ENCODE data around the gene BBX. TPM values are rescaled to one million over a fixed set of nuclear protein-coding genes. Genes with fewer than 3 reads are reported as not detected.
"Not testable (repeated sequence)": the region's sequence is repeated elsewhere in the genome, so short reads cannot be mapped to it uniquely, and the experiment has no call there.

The BBX gene
- polyA plus RNA-seq, 1 donor = 32.0 TPM

DNA sequence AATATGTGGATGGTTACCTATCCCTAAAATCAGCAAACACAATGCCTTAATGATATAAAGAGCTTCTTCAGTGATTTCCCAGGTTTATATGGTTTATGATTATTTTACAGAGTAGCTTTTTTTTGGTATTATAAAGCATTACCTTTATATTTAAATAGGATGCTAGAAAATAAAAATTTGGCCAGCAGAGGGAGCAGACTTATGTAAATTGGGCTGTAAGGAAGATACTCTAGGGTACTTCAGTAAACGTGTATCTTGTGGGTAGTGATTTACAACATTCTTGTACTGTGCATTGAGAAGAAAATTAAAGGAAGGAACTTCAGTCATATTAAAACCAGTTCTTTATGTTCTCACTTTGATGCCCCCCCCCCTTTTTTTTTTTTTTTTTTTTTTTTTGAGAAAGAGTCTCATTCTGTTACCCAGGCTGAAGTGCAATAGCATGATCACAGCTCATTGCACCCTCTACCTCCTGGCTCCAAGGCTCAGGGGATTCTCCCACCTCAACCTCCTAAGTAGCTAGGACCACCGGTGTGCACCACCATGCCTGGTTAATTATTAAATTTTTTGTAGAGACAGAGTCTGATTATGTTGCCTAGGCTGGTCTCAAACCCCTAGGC is 167.9 kb downstream of the BBX start:
- Histone ChIP-seq H3K36me3 (ENCODE audit: control insufficient read depth, insufficient read depth, low read length) (no peaks in the 10 kb centered on the region), H3K27me3 (ENCODE audit: control insufficient read depth, insufficient read depth, low read length) (no peaks in the 10 kb centered on the region), H3K4me3 (ENCODE audit: low read length) (no peak overlapping the region), H3K27ac (ENCODE audit: low read length) (no peak overlapping the region), H3K4me1 (ENCODE audit: control insufficient read depth, insufficient read depth, low read length) (no peaks in the 10 kb centered on the region), H3K9me3 (ENCODE audit: control insufficient read depth, low read depth, low read length) (no peaks in the 10 kb centered on the region)
- WGBS (ENCODE audit: insufficient coverage, low lambda C conversion rate) = no CpG with 5 or more reads among the region's 2 CpGs
- DNase-seq = peak in 1 of 2 donors; percentile 26

DNA sequence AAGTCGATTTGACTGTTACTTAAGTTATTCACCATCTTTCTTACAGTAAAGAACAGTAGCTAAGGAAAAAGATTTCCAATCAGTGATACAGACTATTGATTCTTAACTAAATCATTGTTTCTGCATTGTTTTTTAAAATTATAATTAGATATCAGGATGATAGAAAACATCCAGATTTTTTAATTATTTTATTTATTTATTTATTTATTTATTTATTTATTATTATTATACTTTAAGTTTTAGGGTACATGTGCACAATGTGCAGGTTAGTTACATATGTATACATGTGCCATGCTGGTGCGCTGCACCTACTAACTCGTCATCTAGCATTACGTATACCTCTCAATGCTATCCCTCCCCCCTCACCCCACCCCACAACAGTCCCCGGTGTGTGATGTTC is 169.2 kb downstream of the BBX start:
- not testable (repeated sequence) for DNase-seq; H3K36me3 ChIP-seq (ENCODE audit: control insufficient read depth, insufficient read depth, low read length); H3K27ac ChIP-seq (ENCODE audit: low read length); H3K9me3 ChIP-seq (ENCODE audit: control insufficient read depth, low read depth, low read length); H3K4me1 ChIP-seq (ENCODE audit: control insufficient read depth, insufficient read depth, low read length); H3K27me3 ChIP-seq (ENCODE audit: control insufficient read depth, insufficient read depth, low read length); H3K4me3 ChIP-seq (ENCODE audit: low read length)
- 91% methylated on average over 1 of the region's 5 CpGs for WGBS (ENCODE audit: insufficient coverage, low lambda C conversion rate)

DNA sequence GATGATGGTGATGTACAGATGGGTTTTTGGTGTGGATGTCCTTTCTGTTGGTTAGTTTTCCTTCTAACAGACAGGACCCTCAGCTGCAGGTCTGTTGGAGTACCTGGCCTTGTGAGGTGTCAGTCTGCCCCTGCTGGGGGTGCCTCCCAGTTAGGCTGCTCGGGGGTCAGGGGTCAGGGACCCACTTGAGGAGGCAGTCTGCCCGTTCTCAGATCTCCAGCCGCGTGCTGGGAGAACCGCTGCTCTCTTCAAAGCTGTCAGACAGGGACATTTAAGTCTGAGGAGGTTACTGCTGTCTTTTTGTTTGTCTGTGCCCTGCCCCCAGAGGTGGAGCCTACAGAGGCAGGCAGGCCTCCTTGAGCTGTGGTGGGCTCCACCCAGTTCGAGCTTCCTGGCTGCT is 174.6 kb downstream of the BBX start:
- H3K27me3 ChIP-seq (ENCODE audit: control insufficient read depth, insufficient read depth, low read length); H3K36me3 ChIP-seq (ENCODE audit: control insufficient read depth, insufficient read depth, low read length); DNase-seq; H3K4me1 ChIP-seq (ENCODE audit: control insufficient read depth, insufficient read depth, low read length); H3K9me3 ChIP-seq (ENCODE audit: control insufficient read depth, low read depth, low read length); H3K27ac ChIP-seq (ENCODE audit: low read length): not testable (repeated sequence)
- H3K4me3 ChIP-seq (ENCODE audit: low read length) = peak overlapping the region; percentile 31
- no CpG with 5 or more reads among the region's 6 CpGs for WGBS (ENCODE audit: insufficient coverage, low lambda C conversion rate)

DNA sequence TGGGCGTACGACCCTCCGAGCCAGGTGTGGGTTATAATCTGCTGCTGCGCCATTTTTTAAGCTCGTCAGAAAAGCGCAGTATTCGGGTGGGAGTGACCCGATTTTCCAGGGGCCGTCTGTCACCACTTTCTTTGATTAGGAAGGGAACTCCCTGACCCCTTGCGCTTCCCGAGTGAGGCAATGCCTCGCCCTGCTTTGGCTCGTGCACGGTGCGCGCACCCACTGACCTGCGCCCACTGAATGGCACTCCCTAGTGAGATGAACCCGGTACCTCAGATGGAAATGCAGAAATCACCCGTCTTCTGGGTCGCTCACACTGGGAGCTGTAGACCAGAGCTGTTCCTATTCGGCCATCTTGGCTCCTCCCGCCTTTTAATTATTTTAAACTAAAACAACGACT is 175.1 kb downstream of the BBX start:
- WGBS (ENCODE audit: insufficient coverage, low lambda C conversion rate) = 83% methylated on average over 1 of the region's 23 CpGs
- H3K27ac ChIP-seq (ENCODE audit: low read length) = peak overlapping the region; percentile 11
- not testable (repeated sequence) for H3K27me3 ChIP-seq (ENCODE audit: control insufficient read depth, insufficient read depth, low read length); H3K9me3 ChIP-seq (ENCODE audit: control insufficient read depth, low read depth, low read length); H3K4me1 ChIP-seq (ENCODE audit: control insufficient read depth, insufficient read depth, low read length); H3K36me3 ChIP-seq (ENCODE audit: control insufficient read depth, insufficient read depth, low read length)
- H3K4me3 ChIP-seq (ENCODE audit: low read length) = peak overlapping the region; percentile 31
- DNase-seq = peak in 1 of 2 donors; percentile 57

DNA sequence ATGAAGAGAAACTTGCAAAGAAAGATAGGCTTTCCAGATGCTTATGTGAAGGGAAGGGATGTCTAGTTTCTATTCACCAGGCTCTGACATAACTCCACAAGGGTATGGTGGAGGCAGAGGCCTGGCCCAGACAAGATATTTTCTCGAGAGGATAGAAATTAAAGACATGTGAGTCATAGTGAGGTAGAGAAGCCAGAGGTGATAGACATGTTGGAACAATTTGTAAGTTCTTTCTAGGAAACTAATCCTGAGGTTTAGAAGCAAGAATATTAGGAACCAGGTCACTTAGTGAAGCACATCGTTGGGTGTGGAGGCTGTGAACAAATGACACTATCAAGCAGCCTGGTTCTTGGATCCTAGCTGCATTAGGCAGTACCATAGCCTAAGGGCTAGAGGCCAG is 176.9 kb downstream of the BBX start:
- no CpG with 5 or more reads among the region's 2 CpGs for WGBS (ENCODE audit: insufficient coverage, low lambda C conversion rate)

DNA sequence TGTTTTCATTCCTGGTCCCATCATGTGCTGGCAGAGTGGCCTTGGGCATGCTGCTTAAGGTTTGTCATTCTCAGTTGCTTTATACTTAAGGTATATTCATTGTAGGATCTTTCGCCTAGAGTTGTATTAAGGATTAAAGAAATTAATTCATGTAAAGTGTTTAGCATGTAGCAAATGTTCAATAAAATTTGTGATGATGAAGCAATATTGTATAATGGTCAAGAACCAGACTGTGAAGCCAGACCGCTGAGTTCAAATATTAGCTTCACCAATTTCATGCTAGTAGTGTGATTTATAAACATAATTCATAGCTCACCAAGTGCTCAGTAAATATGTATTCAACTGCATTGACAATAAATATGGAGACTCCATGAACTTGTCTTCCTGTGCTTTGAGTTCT is 178.5 kb downstream of the BBX start:
- H3K4me1 ChIP-seq (ENCODE audit: control insufficient read depth, insufficient read depth, low read length) = no peaks in the 10 kb centered on the region
- no peaks in the 10 kb centered on the region for H3K9me3 ChIP-seq (ENCODE audit: control insufficient read depth, low read depth, low read length)
- no peak overlapping the region for H3K4me3 ChIP-seq (ENCODE audit: low read length)
- no peaks in the 10 kb centered on the region for H3K27me3 ChIP-seq (ENCODE audit: control insufficient read depth, insufficient read depth, low read length)
- no peaks in the 10 kb centered on the region for H3K36me3 ChIP-seq (ENCODE audit: control insufficient read depth, insufficient read depth, low read length)
- no peak overlapping the region for H3K27ac ChIP-seq (ENCODE audit: low read length)
- 100% methylated on average over 1 of the region's 2 CpGs for WGBS (ENCODE audit: insufficient coverage, low lambda C conversion rate)
- no peak for DNase-seq

More for the DNA sequence above, 176.9 kb downstream of the BBX start:
- no peaks in the 10 kb centered on the region for H3K27me3 ChIP-seq (ENCODE audit: control insufficient read depth, insufficient read depth, low read length)
- no peaks in the 10 kb centered on the region for H3K36me3 ChIP-seq (ENCODE audit: control insufficient read depth, insufficient read depth, low read length)
- no peak overlapping the region for H3K4me3 ChIP-seq (ENCODE audit: low read length)
- no peaks in the 10 kb centered on the region for H3K4me1 ChIP-seq (ENCODE audit: control insufficient read depth, insufficient read depth, low read length)
- no peak for DNase-seq
- no peaks in the 10 kb centered on the region for H3K9me3 ChIP-seq (ENCODE audit: control insufficient read depth, low read depth, low read length)
- H3K27ac ChIP-seq (ENCODE audit: low read length) = no peak overlapping the region

DNA sequence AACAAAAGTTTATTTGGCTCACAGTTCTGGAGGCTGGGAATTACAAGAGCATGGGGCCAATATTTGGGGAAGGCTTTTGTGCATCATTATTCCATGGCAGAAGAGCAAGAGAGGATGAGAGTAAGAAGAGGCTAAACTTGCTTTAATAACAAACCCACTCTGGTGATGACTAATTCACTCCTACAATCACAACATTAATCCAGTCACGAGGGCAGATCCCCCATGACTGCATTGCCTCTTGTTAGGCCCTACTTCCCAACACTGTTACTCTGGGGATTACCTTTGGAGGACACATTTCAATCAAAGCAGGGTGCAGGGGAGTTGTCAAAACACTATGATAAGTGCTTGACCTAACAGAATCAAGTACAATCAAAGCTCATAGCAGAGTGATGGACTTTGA is 181.7 kb downstream of the BBX start:
- Histone ChIP-seq H3K9me3 (ENCODE audit: control insufficient read depth, low read depth, low read length) (no peaks in the 10 kb centered on the region), H3K4me3 (ENCODE audit: low read length) (no peak overlapping the region), H3K27ac (ENCODE audit: low read length) (no peak overlapping the region), H3K4me1 (ENCODE audit: control insufficient read depth, insufficient read depth, low read length) (no peaks in the 10 kb centered on the region), H3K27me3 (ENCODE audit: control insufficient read depth, insufficient read depth, low read length) (no peaks in the 10 kb centered on the region), H3K36me3 (ENCODE audit: control insufficient read depth, insufficient read depth, low read length) (no peaks in the 10 kb centered on the region)
- no peak for DNase-seq
- 80% methylated on average over 1 of the region's 1 CpG for WGBS (ENCODE audit: insufficient coverage, low lambda C conversion rate)

DNA sequence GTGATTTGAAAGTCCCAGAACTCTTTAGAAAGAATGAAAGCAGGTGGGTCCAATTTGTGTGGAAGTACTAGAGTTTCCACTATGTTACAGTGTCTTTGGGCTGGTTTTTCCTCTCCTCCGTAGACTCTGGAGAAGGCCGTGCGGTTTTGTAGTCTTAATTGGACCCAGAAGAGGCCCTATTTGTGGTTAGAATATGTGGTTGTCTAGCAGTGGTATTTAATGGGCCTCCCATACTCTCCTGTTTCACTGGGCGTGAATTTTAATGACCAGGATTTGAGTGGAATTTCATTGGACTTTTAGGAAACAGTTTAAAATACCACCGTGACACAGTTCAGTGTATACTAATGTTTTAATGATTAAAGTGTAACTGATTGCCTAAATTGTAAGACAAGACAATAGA is 182.3 kb downstream of the BBX start:
- H3K4me3 ChIP-seq (ENCODE audit: low read length) = no peak overlapping the region
- DNase-seq = no peak
- H3K27me3 ChIP-seq (ENCODE audit: control insufficient read depth, insufficient read depth, low read length) = no peaks in the 10 kb centered on the region
- no peak overlapping the region for H3K27ac ChIP-seq (ENCODE audit: low read length)
- 100% methylated on average over 1 of the region's 5 CpGs for WGBS (ENCODE audit: insufficient coverage, low lambda C conversion rate)
- H3K36me3 ChIP-seq (ENCODE audit: control insufficient read depth, insufficient read depth, low read length) = no peaks in the 10 kb centered on the region
- H3K9me3 ChIP-seq (ENCODE audit: control insufficient read depth, low read depth, low read length) = no peaks in the 10 kb centered on the region
- no peaks in the 10 kb centered on the region for H3K4me1 ChIP-seq (ENCODE audit: control insufficient read depth, insufficient read depth, low read length)

DNA sequence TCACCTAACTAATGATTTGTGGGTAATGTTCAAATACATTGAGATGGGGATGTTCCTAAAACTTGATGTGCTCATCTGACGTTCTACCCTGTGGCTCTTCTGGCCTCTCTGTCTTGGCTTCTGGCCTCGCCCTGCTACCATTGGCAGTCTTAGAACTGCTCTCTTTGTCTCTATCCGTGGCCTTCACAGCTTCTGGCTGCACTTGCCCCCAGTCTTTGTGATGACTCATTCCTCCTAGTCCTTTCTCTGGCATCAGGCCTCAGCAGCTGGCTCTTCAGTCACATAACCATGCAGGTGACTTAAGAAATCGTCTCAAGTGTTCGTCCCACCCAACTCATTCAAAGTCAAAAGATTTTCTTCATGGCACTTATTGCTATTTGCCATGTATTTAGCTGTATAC is 188.1 kb downstream of the BBX start:
- Histone ChIP-seq H3K4me3 (ENCODE audit: low read length) (no peak overlapping the region), H3K36me3 (ENCODE audit: control insufficient read depth, insufficient read depth, low read length) (peaks cover 23% of the 10 kb centered on the region), H3K4me1 (ENCODE audit: control insufficient read depth, insufficient read depth, low read length) (no peaks in the 10 kb centered on the region), H3K9me3 (ENCODE audit: control insufficient read depth, low read depth, low read length) (no peaks in the 10 kb centered on the region), H3K27ac (ENCODE audit: low read length) (no peak overlapping the region), H3K27me3 (ENCODE audit: control insufficient read depth, insufficient read depth, low read length) (no peaks in the 10 kb centered on the region)
- no peak for DNase-seq
- 100% methylated on average over 2 of the region's 5 CpGs for WGBS (ENCODE audit: insufficient coverage, low lambda C conversion rate)

DNA sequence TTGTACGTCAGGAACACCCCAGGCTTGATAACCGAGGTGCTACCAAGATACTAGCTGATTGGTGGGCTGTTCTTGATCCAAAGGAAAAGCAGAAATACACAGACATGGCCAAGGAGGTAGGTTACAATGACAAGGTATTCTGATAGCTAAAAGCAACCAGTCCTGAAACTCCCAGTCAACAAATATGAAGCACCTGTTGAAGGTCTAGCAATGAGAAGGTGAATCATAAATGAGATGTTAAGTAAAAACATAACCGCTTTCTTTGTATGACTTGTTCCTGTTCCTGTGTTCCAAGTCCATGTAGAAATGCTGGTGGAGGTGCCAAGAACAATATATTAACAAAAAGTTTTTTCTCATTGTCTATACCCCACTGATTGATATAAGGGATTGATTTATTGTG is 194.0 kb downstream of the BBX start:
- Histone ChIP-seq H3K4me3 (ENCODE audit: low read length) (no peak overlapping the region), H3K36me3 (ENCODE audit: control insufficient read depth, insufficient read depth, low read length) (peaks cover 17% of the 10 kb centered on the region), H3K4me1 (ENCODE audit: control insufficient read depth, insufficient read depth, low read length) (no peaks in the 10 kb centered on the region), H3K27me3 (ENCODE audit: control insufficient read depth, insufficient read depth, low read length) (no peaks in the 10 kb centered on the region), H3K9me3 (ENCODE audit: control insufficient read depth, low read depth, low read length) (no peaks in the 10 kb centered on the region), H3K27ac (ENCODE audit: low read length) (no peak overlapping the region)
- WGBS (ENCODE audit: insufficient coverage, low lambda C conversion rate) = 100% methylated on average over 2 of the region's 3 CpGs
- no peak for DNase-seq

DNA sequence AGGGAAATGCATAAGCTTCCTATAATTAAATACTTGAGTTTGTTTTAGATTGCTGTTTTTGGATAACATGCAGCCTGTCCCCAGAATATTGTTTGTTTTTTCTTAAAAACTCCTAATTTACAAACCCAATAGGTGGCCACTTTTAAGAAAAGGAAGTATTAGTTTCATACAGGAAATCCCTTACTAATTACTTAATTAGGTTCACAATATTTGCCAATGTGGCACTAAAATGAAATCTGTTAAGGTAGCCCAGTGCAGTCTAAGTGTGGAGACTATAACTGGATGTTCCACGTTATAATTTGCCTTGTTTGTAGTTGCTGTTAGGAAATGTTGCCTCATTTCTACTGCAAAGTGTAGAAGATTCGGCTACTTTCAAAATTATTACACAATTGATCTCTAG is 195.8 kb downstream of the BBX start:
- Histone ChIP-seq H3K27me3 (ENCODE audit: control insufficient read depth, insufficient read depth, low read length) (no peaks in the 10 kb centered on the region), H3K4me1 (ENCODE audit: control insufficient read depth, insufficient read depth, low read length) (no peaks in the 10 kb centered on the region), H3K9me3 (ENCODE audit: control insufficient read depth, low read depth, low read length) (no peaks in the 10 kb centered on the region), H3K27ac (ENCODE audit: low read length) (no peak overlapping the region), H3K36me3 (ENCODE audit: control insufficient read depth, insufficient read depth, low read length) (peaks cover 5% of the 10 kb centered on the region), H3K4me3 (ENCODE audit: low read length) (no peak overlapping the region)
- DNase-seq = no peak
- WGBS (ENCODE audit: insufficient coverage, low lambda C conversion rate) = no CpG with 5 or more reads among the region's 2 CpGs
